Measurements from ENCODE around the gene MYO7A.

GRCh38 chr11:77180346-77180745, 52.3 kb downstream of the MYO7A start:
- TF ChIP-seq CTCF (conservative IDR thresholded peaks at IDR 0.05; ENCODE audit: low read depth in 2 of 2) (no peak), EZH2 (IDR thresholded peaks at IDR 0.05; ENCODE audit: low read depth, unreplicated experiment) (no peak), JUNB (IDR thresholded peaks at IDR 0.05; ENCODE audit: unreplicated experiment) (no peak), CREB1 (CRISPR knock-in tag; IDR thresholded peaks at IDR 0.05; ENCODE audit: low read depth) (no peak), EZH2phosphoT487 (IDR thresholded peaks at IDR 0.05; ENCODE audit: unreplicated experiment) (no peak), ETS1 (IDR thresholded peaks at IDR 0.05) (no peak), POLR2AphosphoS5 (IDR thresholded peaks at IDR 0.05; ENCODE audit: low read depth) (no peak)
